ENCODE results near the gene LTBP3. TPM values are rescaled to one million over a fixed set of nuclear protein-coding genes. Genes with fewer than 3 reads are reported as not detected.
A peak's percentile ranks its signal among the peaks of the same experiment; 100 is the strongest.

LTBP3 gene
- total and polyA plus RNA-seq, 4 donors, result 8.8 to 46.2 (median 17.0) TPM

- no peaks in the 10 kb centered on the region for H3K9me3 ChIP-seq (ENCODE audit: control insufficient read depth in 4 of 4, low read length in 3 of 4)
- H3K4me3 ChIP-seq (ENCODE audit: low read depth in 1 of 3, low read length in 3 of 3), result peak overlapping the region in 2 of 3 donors; percentile 57 to 83
- no peaks in the 10 kb centered on the region for H3K36me3 ChIP-seq (ENCODE audit: control insufficient read depth in 4 of 4, insufficient read depth in 3 of 4, low read depth in 1 of 4, low read length in 3 of 4)
- H3K27ac ChIP-seq (ENCODE audit: low read depth in 1 of 2, low read length in 2 of 2), result peak overlapping the region; percentile 57 to 77
- peaks cover 24 to 71% (median 57%) of the 10 kb centered on the region in 4 donors for H3K4me1 ChIP-seq (ENCODE audit: control insufficient read depth in 4 of 4, insufficient read depth in 4 of 4, low read length in 3 of 4)
- H3K27me3 ChIP-seq (ENCODE audit: control insufficient read depth in 4 of 4, insufficient read depth in 4 of 4, low read length in 3 of 4), result no peaks in the 10 kb centered on the region
- 38% methylated on average over 22 of the region's 22 CpGs for WGBS
- H3K9ac ChIP-seq (ENCODE audit: low read depth in 1 of 2, low read length in 2 of 2), result no peak overlapping the region
- no peak for DNase-seq (ENCODE audit: low spot score)
- TF ChIP-seq, protein P1, sequence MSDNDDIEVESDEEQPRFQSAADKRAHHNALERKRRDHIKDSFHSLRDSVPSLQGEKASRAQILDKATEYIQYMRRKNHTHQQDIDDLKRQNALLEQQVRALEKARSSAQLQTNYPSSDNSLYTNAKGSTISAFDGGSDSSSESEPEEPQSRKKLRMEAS (IDR thresholded peaks at IDR 0.05), result no peak
- TF ChIP-seq RAD21 (IDR thresholded peaks at IDR 0.05) (no peak), EGR1 (IDR thresholded peaks at IDR 0.05; ENCODE audit: low read depth in 2 of 2) (no peak), TAF1 (conservative IDR thresholded peaks at IDR 0.05) (no peak), SP1 (IDR thresholded peaks at IDR 0.05) (no peak), GABPA (IDR thresholded peaks at IDR 0.05 in 1 of 2, conservative IDR thresholded peaks at IDR 0.05 in 1 of 2) (no peak), FOXA2 (IDR thresholded peaks at IDR 0.05) (no peak), YY1 (IDR thresholded peaks at IDR 0.05) (no peak)
These were observed 15.4 kb upstream of the LTBP3 start for GRCh38 chr11:65573391-65574079.

DNA sequence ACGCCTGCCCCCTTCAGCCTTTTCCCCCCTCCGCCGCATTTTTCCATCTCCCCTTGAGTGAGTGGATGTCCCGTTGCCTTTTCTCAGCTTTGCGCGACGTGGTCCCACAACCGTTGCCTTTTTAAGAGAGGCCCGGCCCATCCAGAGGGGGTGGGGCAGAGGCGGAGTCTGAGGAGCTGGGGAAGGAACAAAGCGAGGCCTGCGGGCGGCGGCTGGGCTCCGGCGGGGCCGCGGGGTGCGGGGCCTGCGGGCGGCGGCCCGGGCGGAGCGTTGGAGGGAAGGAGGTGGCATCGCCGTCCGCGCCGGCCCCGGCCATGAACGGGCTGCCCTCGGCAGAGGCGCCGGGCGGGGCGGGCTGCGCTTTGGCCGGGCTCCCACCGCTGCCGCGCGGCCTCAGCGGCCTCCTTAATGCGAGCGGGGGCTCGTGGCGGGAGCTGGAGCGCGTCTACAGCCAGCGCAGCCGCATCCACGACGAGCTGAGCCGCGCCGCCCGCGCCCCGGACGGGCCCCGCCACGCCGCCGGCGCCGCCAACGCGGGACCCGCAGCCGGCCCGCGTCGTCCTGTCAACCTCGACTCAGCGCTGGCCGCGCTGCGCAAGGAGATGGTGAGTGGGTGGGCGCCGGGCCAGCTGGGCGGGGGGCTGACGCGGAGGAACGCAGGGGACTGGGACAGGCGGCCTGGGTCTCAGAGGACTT lies 14.3 kb upstream of the LTBP3 start, which contains the start of gene FAM89B:
Gene FAM89B (plus strand): TSS at position 183 of the 696 bp plus-strand sequence. CDS start 132 bp downstream, at position 315.
- Histone ChIP-seq H3K4me3 (ENCODE audit: low read depth in 1 of 3, low read length in 3 of 3) (peak within 1 kb of the TSS; percentile 36 to 83 (median 57)), H3K4me1 (ENCODE audit: control insufficient read depth in 4 of 4, insufficient read depth in 4 of 4, low read length in 3 of 4) (peaks cover 23 to 73% (median 58%) of the 10 kb centered on the region in 4 donors), H3K27ac (ENCODE audit: low read depth in 1 of 2, low read length in 2 of 2) (peak within 1 kb of the TSS; percentile 57 to 77), H3K36me3 (ENCODE audit: control insufficient read depth in 4 of 4, insufficient read depth in 3 of 4, low read depth in 1 of 4, low read length in 3 of 4) (peaks cover 0 to 3% (median 1%) of the 10 kb centered on the region in 4 donors), H3K9me3 (ENCODE audit: control insufficient read depth in 4 of 4, low read length in 3 of 4) (no peaks in the 10 kb centered on the region), H3K9ac (ENCODE audit: low read depth in 1 of 2, low read length in 2 of 2) (peak within 1 kb of the TSS; percentile 21 to 36), H3K27me3 (ENCODE audit: control insufficient read depth in 4 of 4, insufficient read depth in 4 of 4, low read length in 3 of 4) (no peaks in the 10 kb centered on the region)
- under 1% methylated on average over 86 of the region's 86 CpGs for WGBS
- TF ChIP-seq, protein P2, sequence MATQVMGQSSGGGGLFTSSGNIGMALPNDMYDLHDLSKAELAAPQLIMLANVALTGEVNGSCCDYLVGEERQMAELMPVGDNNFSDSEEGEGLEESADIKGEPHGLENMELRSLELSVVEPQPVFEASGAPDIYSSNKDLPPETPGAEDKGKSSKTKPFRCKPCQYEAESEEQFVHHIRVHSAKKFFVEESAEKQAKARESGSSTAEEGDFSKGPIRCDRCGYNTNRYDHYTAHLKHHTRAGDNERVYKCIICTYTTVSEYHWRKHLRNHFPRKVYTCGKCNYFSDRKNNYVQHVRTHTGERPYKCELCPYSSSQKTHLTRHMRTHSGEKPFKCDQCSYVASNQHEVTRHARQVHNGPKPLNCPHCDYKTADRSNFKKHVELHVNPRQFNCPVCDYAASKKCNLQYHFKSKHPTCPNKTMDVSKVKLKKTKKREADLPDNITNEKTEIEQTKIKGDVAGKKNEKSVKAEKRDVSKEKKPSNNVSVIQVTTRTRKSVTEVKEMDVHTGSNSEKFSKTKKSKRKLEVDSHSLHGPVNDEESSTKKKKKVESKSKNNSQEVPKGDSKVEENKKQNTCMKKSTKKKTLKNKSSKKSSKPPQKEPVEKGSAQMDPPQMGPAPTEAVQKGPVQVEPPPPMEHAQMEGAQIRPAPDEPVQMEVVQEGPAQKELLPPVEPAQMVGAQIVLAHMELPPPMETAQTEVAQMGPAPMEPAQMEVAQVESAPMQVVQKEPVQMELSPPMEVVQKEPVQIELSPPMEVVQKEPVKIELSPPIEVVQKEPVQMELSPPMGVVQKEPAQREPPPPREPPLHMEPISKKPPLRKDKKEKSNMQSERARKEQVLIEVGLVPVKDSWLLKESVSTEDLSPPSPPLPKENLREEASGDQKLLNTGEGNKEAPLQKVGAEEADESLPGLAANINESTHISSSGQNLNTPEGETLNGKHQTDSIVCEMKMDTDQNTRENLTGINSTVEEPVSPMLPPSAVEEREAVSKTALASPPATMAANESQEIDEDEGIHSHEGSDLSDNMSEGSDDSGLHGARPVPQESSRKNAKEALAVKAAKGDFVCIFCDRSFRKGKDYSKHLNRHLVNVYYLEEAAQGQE (IDR thresholded peaks at IDR 0.05), result no peak
- TF ChIP-seq FOXA1 (IDR thresholded peaks at IDR 0.05) (no peak), GABPA (IDR thresholded peaks at IDR 0.05 in 1 of 2, conservative IDR thresholded peaks at IDR 0.05 in 1 of 2) (peak in 1 of 2 donors; percentile 62)
- peak; percentile 94 for DNase-seq (ENCODE audit: low spot score)

DNA sequence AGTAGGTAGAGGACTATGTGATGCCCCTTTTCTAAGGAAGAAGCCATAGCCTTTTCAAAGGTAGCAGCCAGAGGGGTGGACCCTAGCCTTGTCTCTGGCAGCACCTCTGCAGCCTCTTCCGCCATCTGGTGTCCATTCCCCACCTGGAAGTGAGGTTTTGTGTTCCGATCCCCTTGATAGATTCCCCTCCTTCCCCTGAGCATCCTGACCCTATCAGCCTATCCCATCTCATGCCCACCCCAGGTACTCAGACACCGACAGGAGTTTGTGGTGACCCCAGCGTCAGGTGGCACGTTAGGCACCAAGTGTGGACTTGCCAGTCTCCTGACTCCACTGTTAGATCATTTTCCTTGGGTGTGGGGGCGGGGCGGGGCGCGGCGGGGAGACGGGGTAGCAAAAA lies 13.8 kb upstream of the LTBP3 start:
- Histone ChIP-seq H3K4me1 (ENCODE audit: control insufficient read depth in 4 of 4, insufficient read depth in 4 of 4, low read length in 3 of 4) (peaks cover 22 to 68% (median 57%) of the 10 kb centered on the region in 4 donors), H3K36me3 (ENCODE audit: control insufficient read depth in 4 of 4, insufficient read depth in 3 of 4, low read depth in 1 of 4, low read length in 3 of 4) (peaks cover 0 to 4% (median 1%) of the 10 kb centered on the region in 4 donors), H3K4me3 (ENCODE audit: low read depth in 1 of 3, low read length in 3 of 3) (peak overlapping the region in 1 of 3 donors; percentile 83), H3K9me3 (ENCODE audit: control insufficient read depth in 4 of 4, low read length in 3 of 4) (no peaks in the 10 kb centered on the region), H3K9ac (ENCODE audit: low read depth in 1 of 2, low read length in 2 of 2) (no peak overlapping the region), H3K27me3 (ENCODE audit: control insufficient read depth in 4 of 4, insufficient read depth in 4 of 4, low read length in 3 of 4) (no peaks in the 10 kb centered on the region), H3K27ac (ENCODE audit: low read depth in 1 of 2, low read length in 2 of 2) (peak overlapping the region; percentile 36 to 40)
- DNase-seq (ENCODE audit: low spot score), result no peak
- TF ChIP-seq HNF4A (conservative IDR thresholded peaks at IDR 0.05) (no peak), RAD21 (IDR thresholded peaks at IDR 0.05) (peak; percentile 49 to 60), GABPA (IDR thresholded peaks at IDR 0.05 in 1 of 2, conservative IDR thresholded peaks at IDR 0.05 in 1 of 2) (no peak), ZBTB33 (IDR thresholded peaks at IDR 0.05) (no peak), NR2F2 (IDR thresholded peaks at IDR 0.05) (no peak)
- WGBS, result 12% methylated on average over 11 of the region's 11 CpGs

Data from liver (tissue), 9 donors.